ENCODE data around the gene ARL8A.

DNA sequence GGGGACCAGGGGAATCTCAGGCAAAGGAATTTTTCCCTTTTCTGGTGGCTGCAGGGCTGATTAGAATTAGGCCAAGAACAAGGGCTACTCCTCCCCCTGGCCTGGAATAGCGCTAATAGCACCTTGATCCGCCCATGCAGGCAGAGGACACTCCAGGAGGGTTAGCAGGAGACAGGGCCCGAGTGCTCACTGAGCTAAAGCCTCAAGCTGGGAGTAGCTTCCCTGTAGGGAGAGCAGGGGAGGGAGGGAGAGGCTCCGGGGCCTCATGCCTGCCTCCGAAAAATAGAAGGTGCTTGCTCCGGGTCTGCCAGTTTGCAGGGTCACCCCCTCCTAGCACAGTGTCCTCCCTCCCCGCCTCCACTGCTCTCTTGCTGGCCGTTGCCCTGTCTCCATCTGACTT, 12.1 kb upstream of the ARL8A start:
- TF ChIP-seq CTCF (IDR thresholded peaks at IDR 0.05 in 4 of 5, conservative IDR thresholded peaks at IDR 0.05 in 1 of 5) (no peak), POLR2A (IDR thresholded peaks at IDR 0.05) (no peak)

Measured in gastrocnemius medialis (tissue), 4 donors.